GM12878 (cell line): ENCODE measurements around the gene HSPA12A. TPM values are rescaled to one million over a fixed set of nuclear protein-coding genes. Genes with fewer than 3 reads are reported as not detected.

Experiments
- ATAC-seq: fragments of 200-7000 bp; cut with Tn5 transposase; 3 replicates; pipeline ENCODE4 v1.9.1; 2020; ENCODE audit warnings: mild to moderate bottlenecking, moderate library complexity
- BruUV-seq: library from RNA; stranded (reverse); fragments of 400-500 nt; replicated peaks from 2 replicates; lab custom pipeline; 2021; lab: Mats Ljungman, UMichigan
- CTCF ChIA-PET: fragments of 300-600 bp; sonication (Branson Sonifier 250); formaldehyde crosslinking; extraction: SDS; loops from one replicate; lab custom pipeline; 2021; ENCODE audit warnings: inconsistent platforms; lab: Yijun Ruan, JAX
- POLR2A ChIA-PET: fragments of 350-600 bp; formaldehyde crosslinking; extraction: SDS; loops from one replicate; lab custom pipeline; 2021; ENCODE audit warnings: inconsistent platforms; lab: Charles Lee
- RAD21 ChIA-PET: fragments of 300-600 bp; sonication (Branson Sonifier 250); formaldehyde crosslinking; loops from one replicate; lab custom pipeline; 2023; ENCODE audit warnings: antibody characterized with exemption; ENCODE audit not compliant: unreplicated experiment; lab: Charles Lee
- SMC1A ChIA-PET: fragments of 300-600 bp; sonication (Branson Sonifier 250); formaldehyde crosslinking; loops from one replicate; lab custom pipeline; 2023; ENCODE audit not compliant: unreplicated experiment, uncharacterized antibody; lab: Charles Lee
- DNase-seq: peaks from one replicate; pipeline ENCODE4 v3.0.0-alpha.2; 2011; ENCODE audit warnings: low read depth, low spot score
- FAIRE-seq: peaks from 3 replicates; lab custom pipeline; 2011; peaks lifted over from hg19 to GRCh38; lab: Jason Lieb, UNC
- H2AFZ ChIP-seq: 2 replicates; pipeline ENCODE4 v1.6.0; 2011; ENCODE audit warnings: low read depth, low read length, control low read depth; ENCODE audit not compliant: control insufficient read depth
- H3K27ac ChIP-seq: 2 replicates; pipeline ENCODE4 v1.5.1; 2011; ENCODE audit warnings: control low read depth; ENCODE audit not compliant: control insufficient read depth, insufficient read depth
- H3K27me3 ChIP-seq, 2 experiments: replicated peaks in 1 of 2; 2 replicates each; pipeline versions ENCODE4 v1.6.0 to v1.6.1; 2011; ENCODE audit warnings: low read length in 1 of 2; ENCODE audit not compliant: control insufficient read depth in 2 of 2, insufficient read depth in 2 of 2
- H3K36me3 ChIP-seq, 2 experiments: 2 replicates each; pipeline ENCODE4 v1.5.1; 2011; ENCODE audit warnings: low read length in 1 of 2; ENCODE audit not compliant: control insufficient read depth in 2 of 2, insufficient read depth in 2 of 2
- H3K4me1 ChIP-seq: 2 replicates; pipeline ENCODE4 v1.6.1; 2011; ENCODE audit warnings: mild to moderate bottlenecking, low read length, moderate library complexity, mixed read lengths; ENCODE audit not compliant: control insufficient read depth, insufficient read depth
- H3K4me2 ChIP-seq: 2 replicates; pipeline ENCODE4 v1.6.0; 2011; ENCODE audit warnings: control low read depth; ENCODE audit not compliant: control insufficient read depth, insufficient read depth
- H3K4me3 ChIP-seq: fragments of 200-600 bp; sonication (generic); 2 replicates; pipeline ENCODE4 v1.5.1; 2016
- H3K79me2 ChIP-seq: 2 replicates; pipeline ENCODE4 v1.6.0; 2011; ENCODE audit warnings: low read length; ENCODE audit not compliant: control insufficient read depth, insufficient read depth
- H3K9ac ChIP-seq: 2 replicates; pipeline ENCODE4 v1.8.0; 2011; ENCODE audit warnings: low read length, control low read depth, mixed read lengths; ENCODE audit not compliant: control insufficient read depth, insufficient read depth
- H3K9me3 ChIP-seq: replicated peaks from 3 replicates; pipeline ENCODE4 v1.5.1; 2011; ENCODE audit warnings: mild to moderate bottlenecking, low read length; ENCODE audit not compliant: control insufficient read depth, insufficient read depth
- H4K20me1 ChIP-seq: 2 replicates; pipeline ENCODE4 v1.6.0; 2011; ENCODE audit not compliant: control insufficient read depth, insufficient read depth
- BMI1 ChIP-seq: fragments of 450-650 bp; IDR thresholded peaks from 2 replicates; pipeline ENCODE4 v1.6.1; 2016; ENCODE audit warnings: mild to moderate bottlenecking, moderate library complexity, borderline replicate concordance
- BRCA1 ChIP-seq: IDR thresholded peaks from 2 replicates; pipeline ENCODE4 v1.6.1; 2011; ENCODE audit warnings: low read depth, low read length, improper control_type of control experiment
- CEBPB ChIP-seq, 2 experiments: fragments of 150-350 bp in 1 of 2; IDR thresholded peaks; 2 replicates each; pipeline ENCODE4 v1.6.1; 2012 to 2014; ENCODE audit warnings: low read depth in 2 of 2, low read length in 2 of 2, borderline replicate concordance in 1 of 2, inconsistent platforms in 1 of 2
- EED ChIP-seq: sonication (generic); IDR thresholded peaks from 2 replicates; pipeline ENCODE4 v1.6.1; 2016; ENCODE audit warnings: antibody characterized with exemption, low read depth
- GABPA ChIP-seq: IDR thresholded peaks from 2 replicates; pipeline ENCODE4 v1.6.1; 2014; ENCODE audit warnings: antibody characterized with exemption, low read depth, mild to moderate bottlenecking, inconsistent platforms
- IRF4 ChIP-seq: IDR thresholded peaks from 2 replicates; pipeline ENCODE4 v1.6.1; 2011; ENCODE audit warnings: low read depth, low read length
- NBN ChIP-seq: fragments of 450-650 bp; IDR thresholded peaks from 2 replicates; pipeline ENCODE4 v1.6.1; 2016
- RB1 ChIP-seq: fragments of 450-650 bp; formaldehyde crosslinking; IDR thresholded peaks from 2 replicates; pipeline ENCODE4 v1.6.1; 2017; ENCODE audit warnings: mild to moderate bottlenecking, borderline replicate concordance
- SMARCA5 ChIP-seq: fragments of 450-650 bp; IDR thresholded peaks from 2 replicates; pipeline ENCODE4 v1.6.1; 2017; ENCODE audit warnings: mild to moderate bottlenecking
- SREBF2 ChIP-seq: IDR thresholded peaks from 2 replicates; pipeline ENCODE4 v1.6.1; 2012; ENCODE audit warnings: mild to moderate bottlenecking, low read length
- STAT1 ChIP-seq: fragments of 450-650 bp; conservative IDR thresholded peaks from 2 replicates; pipeline ENCODE4 v1.6.1; 2014; ENCODE audit warnings: antibody characterized with exemption, mild to moderate bottlenecking
- TARDBP ChIP-seq: IDR thresholded peaks from 2 replicates; pipeline ENCODE4 v1.6.1; 2016; ENCODE audit warnings: borderline replicate concordance
- ZNF217 ChIP-seq: fragments of 450-650 bp; IDR thresholded peaks from 2 replicates; pipeline ENCODE4 v1.6.1; 2017; ENCODE audit warnings: antibody characterized with exemption, mild to moderate bottlenecking
- WGBS: methylation state at CpG from one replicate; pipeline ENCODE4 v1.1.6; 2016; ENCODE audit warnings: low lambda C conversion rate; ENCODE audit not compliant: insufficient replicate concordance, insufficient coverage; ENCODE audit errors: missing lambda C conversion rate; 5-methylcytosine and 5-hydroxymethylcytosine counted together
- in situ Hi-C: fragments of 300-500 bp; cut with MboI; formaldehyde crosslinking; loops from 9 replicates; pipeline ENCODE4 v1.14.3; 2018; ENCODE audit warnings: mixed read lengths
- intact Hi-C: fragments of 100-400 bp; cut with micrococcal nuclease; formaldehyde crosslinking; loops from one replicate; pipeline ENCODE4 v1.14.2; 2022; ENCODE audit not compliant: unreplicated experiment
- polyA plus RNA-seq, 11 experiments: library from polyadenylated mRNA; depleted of rRNA in 4 of 11; unstranded in 6 of 11; stranded (reverse) in 5 of 11; fragments of >200 nt; fragmentation: Nextera tagmentation in 4 of 11; fragmentation: Illumina TruSeq in 1 of 11; extraction: Ambion mirVana in 4 of 11; extraction: Trizol in 1 of 11; gene quantifications; 1 replicate in 1 of 11; 2 replicates in 10 of 11; pipeline versions ENCODE4 v1.2.1 to v1.2.3, GENCODE V29; 2011 to 2016; ENCODE audit warnings: inconsistent platforms in 2 of 11, missing spikeins in 2 of 11, low read depth in 1 of 11
- total RNA-seq, 4 experiments: library from RNA; depleted of rRNA in 3 of 4; stranded (reverse); fragments of >200 nt in 3 of 4; fragmentation: Illumina TruSeq in 1 of 4; extraction: Trizol in 1 of 4; gene quantifications; 2 replicates each; pipeline versions ENCODE4 v1.2.1 to v1.2.3, GENCODE V29; 2013 to 2021
- TF ChIP-seq, protein P1 (sequence below): IDR thresholded peaks from 2 replicates; pipeline ENCODE4 v1.6.1; 2012; ENCODE audit warnings: mild to moderate bottlenecking, low read depth, low read length
- TF ChIP-seq, protein P2 (sequence below): fragments of 450-650 bp; IDR thresholded peaks from 2 replicates; pipeline ENCODE4 v1.6.1; 2016; ENCODE audit warnings: mild to moderate bottlenecking, moderate library complexity, borderline replicate concordance
- TF ChIP-seq, protein P3 (sequence below): IDR thresholded peaks from 2 replicates; pipeline ENCODE4 v1.6.1; 2012; ENCODE audit warnings: low read depth, low read length, improper control_type of control experiment
- TF ChIP-seq, protein P4 (sequence below): IDR thresholded peaks from 2 replicates; pipeline ENCODE4 v1.6.1; 2011; ENCODE audit warnings: low read depth, mild to moderate bottlenecking, low read length, moderate library complexity, borderline replicate concordance; ENCODE audit errors: extremely low read depth

The HSPA12A gene
- total and polyA plus RNA-seq, 10 of the 15 experiments (the other 5 are each of a cell fraction or from before 2014, with no cell fraction given), result 0.90 to 20.2 (median 2.8) TPM

DNA sequence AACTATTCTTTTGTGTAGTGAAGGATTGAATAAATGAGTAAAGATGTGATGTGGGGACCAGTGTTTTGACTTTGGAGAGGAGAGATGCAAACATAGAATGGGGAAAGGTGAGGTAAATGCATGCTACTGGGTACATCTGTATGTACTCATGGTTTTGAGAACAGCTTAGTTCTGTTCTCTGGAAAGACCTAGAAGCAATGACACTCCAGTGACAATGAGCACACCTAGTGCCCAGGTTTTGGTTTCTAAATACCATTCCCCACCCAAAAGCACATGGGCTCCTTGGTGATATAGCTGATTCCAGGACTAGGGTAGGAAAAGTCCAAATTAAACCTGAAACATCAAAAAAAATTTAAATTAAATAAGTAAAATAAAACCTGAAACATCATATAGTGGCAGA lies 22.6 kb upstream of the HSPA12A start (continued):
- TF ChIP-seq SREBF2, result no peak
- TF ChIP-seq STAT1, result no peak
- TF ChIP-seq RB1, result no peak
- TF ChIP-seq, protein P1, sequence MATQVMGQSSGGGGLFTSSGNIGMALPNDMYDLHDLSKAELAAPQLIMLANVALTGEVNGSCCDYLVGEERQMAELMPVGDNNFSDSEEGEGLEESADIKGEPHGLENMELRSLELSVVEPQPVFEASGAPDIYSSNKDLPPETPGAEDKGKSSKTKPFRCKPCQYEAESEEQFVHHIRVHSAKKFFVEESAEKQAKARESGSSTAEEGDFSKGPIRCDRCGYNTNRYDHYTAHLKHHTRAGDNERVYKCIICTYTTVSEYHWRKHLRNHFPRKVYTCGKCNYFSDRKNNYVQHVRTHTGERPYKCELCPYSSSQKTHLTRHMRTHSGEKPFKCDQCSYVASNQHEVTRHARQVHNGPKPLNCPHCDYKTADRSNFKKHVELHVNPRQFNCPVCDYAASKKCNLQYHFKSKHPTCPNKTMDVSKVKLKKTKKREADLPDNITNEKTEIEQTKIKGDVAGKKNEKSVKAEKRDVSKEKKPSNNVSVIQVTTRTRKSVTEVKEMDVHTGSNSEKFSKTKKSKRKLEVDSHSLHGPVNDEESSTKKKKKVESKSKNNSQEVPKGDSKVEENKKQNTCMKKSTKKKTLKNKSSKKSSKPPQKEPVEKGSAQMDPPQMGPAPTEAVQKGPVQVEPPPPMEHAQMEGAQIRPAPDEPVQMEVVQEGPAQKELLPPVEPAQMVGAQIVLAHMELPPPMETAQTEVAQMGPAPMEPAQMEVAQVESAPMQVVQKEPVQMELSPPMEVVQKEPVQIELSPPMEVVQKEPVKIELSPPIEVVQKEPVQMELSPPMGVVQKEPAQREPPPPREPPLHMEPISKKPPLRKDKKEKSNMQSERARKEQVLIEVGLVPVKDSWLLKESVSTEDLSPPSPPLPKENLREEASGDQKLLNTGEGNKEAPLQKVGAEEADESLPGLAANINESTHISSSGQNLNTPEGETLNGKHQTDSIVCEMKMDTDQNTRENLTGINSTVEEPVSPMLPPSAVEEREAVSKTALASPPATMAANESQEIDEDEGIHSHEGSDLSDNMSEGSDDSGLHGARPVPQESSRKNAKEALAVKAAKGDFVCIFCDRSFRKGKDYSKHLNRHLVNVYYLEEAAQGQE, result no peak
- no peak for TF ChIP-seq NBN
- no peak for TF ChIP-seq IRF4
- no peak for TF ChIP-seq TARDBP
- TF ChIP-seq BRCA1, result no peak
- no peak for TF ChIP-seq SMARCA5

DNA sequence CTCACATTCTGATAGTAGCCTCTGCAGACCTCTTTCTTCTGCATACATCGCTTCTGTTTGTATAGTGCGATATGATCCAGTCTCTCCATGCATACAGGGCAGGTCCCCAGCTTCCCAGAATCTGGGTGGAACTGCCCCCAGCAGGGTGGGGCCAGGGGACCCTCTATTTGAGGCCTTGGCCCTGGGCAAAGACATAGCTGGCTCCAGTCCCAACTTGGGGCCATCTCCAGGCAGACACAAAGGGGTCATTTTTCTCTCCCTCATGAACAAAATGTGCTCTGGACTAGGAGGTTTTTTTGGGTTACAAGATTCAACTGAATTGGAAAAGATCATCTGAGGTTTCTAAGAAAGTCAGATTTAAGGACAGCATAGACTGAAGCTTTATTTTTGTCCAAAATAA lies 21.1 kb upstream of the HSPA12A start:
- CTCF ChIA-PET, result no interaction called here
- no peaks in the 10 kb centered on the region for H3K79me2 ChIP-seq
- 27% methylated on average over 2 of the region's 2 CpGs for WGBS
- TF ChIP-seq EED, result no peak
- no peak for TF ChIP-seq ZNF217
- no peak for TF ChIP-seq CEBPB (IDR thresholded peaks at IDR 0.05; ENCODE audit: borderline replicate concordance in 1 of 2, low read depth in 2 of 2, low read length in 2 of 2)
- TF ChIP-seq, protein P2, sequence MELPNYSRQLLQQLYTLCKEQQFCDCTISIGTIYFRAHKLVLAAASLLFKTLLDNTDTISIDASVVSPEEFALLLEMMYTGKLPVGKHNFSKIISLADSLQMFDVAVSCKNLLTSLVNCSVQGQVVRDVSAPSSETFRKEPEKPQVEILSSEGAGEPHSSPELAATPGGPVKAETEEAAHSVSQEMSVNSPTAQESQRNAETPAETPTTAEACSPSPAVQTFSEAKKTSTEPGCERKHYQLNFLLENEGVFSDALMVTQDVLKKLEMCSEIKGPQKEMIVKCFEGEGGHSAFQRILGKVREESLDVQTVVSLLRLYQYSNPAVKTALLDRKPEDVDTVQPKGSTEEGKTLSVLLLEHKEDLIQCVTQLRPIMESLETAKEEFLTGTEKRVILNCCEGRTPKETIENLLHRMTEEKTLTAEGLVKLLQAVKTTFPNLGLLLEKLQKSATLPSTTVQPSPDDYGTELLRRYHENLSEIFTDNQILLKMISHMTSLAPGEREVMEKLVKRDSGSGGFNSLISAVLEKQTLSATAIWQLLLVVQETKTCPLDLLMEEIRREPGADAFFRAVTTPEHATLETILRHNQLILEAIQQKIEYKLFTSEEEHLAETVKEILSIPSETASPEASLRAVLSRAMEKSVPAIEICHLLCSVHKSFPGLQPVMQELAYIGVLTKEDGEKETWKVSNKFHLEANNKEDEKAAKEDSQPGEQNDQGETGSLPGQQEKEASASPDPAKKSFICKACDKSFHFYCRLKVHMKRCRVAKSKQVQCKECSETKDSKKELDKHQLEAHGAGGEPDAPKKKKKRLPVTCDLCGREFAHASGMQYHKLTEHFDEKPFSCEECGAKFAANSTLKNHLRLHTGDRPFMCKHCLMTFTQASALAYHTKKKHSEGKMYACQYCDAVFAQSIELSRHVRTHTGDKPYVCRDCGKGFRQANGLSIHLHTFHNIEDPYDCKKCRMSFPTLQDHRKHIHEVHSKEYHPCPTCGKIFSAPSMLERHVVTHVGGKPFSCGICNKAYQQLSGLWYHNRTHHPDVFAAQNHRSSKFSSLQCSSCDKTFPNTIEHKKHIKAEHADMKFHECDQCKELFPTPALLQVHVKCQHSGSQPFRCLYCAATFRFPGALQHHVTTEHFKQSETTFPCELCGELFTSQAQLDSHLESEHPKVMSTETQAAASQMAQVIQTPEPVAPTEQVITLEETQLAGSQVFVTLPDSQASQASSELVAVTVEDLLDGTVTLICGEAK, result no peak
- TF ChIP-seq GABPA, result no peak
- no peak for TF ChIP-seq BMI1
- TF ChIP-seq, protein P3, sequence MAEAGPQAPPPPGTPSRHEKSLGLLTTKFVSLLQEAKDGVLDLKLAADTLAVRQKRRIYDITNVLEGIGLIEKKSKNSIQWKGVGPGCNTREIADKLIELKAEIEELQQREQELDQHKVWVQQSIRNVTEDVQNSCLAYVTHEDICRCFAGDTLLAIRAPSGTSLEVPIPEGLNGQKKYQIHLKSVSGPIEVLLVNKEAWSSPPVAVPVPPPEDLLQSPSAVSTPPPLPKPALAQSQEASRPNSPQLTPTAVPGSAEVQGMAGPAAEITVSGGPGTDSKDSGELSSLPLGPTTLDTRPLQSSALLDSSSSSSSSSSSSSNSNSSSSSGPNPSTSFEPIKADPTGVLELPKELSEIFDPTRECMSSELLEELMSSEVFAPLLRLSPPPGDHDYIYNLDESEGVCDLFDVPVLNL, result no peak
- TF ChIP-seq, protein P4, sequence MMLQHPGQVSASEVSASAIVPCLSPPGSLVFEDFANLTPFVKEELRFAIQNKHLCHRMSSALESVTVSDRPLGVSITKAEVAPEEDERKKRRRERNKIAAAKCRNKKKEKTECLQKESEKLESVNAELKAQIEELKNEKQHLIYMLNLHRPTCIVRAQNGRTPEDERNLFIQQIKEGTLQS, result no peak

More for the DNA sequence above, 21.1 kb upstream of the HSPA12A start:
- Histone ChIP-seq H3K27ac (no peak overlapping the region), H3K4me1 (no peaks in the 10 kb centered on the region), H3K36me3 (no peaks in the 10 kb centered on the region), H2AFZ (no peak overlapping the region), H3K27me3 (no peaks in the 10 kb centered on the region; a peak in 1 of 4 replicates), H4K20me1 (no peaks in the 10 kb centered on the region), H3K4me3 (no peak overlapping the region), H3K9me3 (no peaks in the 10 kb centered on the region), H3K4me2 (no peak overlapping the region), H3K9ac (no peak overlapping the region)
- DNase-seq, result no peak
- intact Hi-C loops, result no loop called here
- POLR2A ChIA-PET, result no interaction called here
- SMC1A ChIA-PET, result no interaction called here
- RAD21 ChIA-PET, result no interaction called here
- ATAC-seq, result no peak
- in situ Hi-C loops, result no loop called here
- no TSS peak for BruUV-seq
- no peak for FAIRE-seq
